Panc1 (cell line): ENCODE data around the gene CDKN1A. TPM values are rescaled to one million over a fixed set of nuclear protein-coding genes. Genes with fewer than 3 reads are reported as not detected.

ENCODE experiments used
- ATAC-seq: fragments of 200-7000 bp; cut with Tn5 transposase; 2 replicates; pipeline ENCODE4 v1.9.1; 2020; ENCODE audit warnings: mild to moderate bottlenecking, moderate library complexity
- BruUV-seq: library from RNA; stranded (reverse); fragments of 400-500 nt; replicated peaks from 2 replicates; lab custom pipeline; 2021; lab: Mats Ljungman, UMichigan
- CTCF ChIA-PET: fragments of 300-600 bp; sonication (Branson Sonifier 250); formaldehyde crosslinking; loops from one replicate; lab custom pipeline; 2022; ENCODE audit warnings: antibody characterized with exemption; lab: Charles Lee
- POLR2A ChIA-PET: fragments of 300-600 bp; sonication (Branson Sonifier 250); formaldehyde crosslinking; loops from one replicate; lab custom pipeline; 2022; ENCODE audit warnings: antibody characterized with exemption; lab: Charles Lee
- DNase-seq: peaks from one replicate; pipeline ENCODE4 v3.0.0-alpha.2; 2010; ENCODE audit warnings: low read depth, low spot score
- H3K27ac ChIP-seq: 2 replicates; pipeline ENCODE4 v1.5.1; 2011; ENCODE audit warnings: mild to moderate bottlenecking, low read length, inconsistent platforms
- H3K27me3 ChIP-seq: fragments of 200-500 bp; sonication (Bioruptor generic); 2 replicates; pipeline ENCODE4 v1.6.0; 2014; ENCODE audit warnings: low read length, inconsistent platforms; ENCODE audit not compliant: control insufficient read depth, insufficient read depth
- H3K36me3 ChIP-seq: fragments of 200-500 bp; sonication (Bioruptor generic); 2 replicates; pipeline ENCODE4 v1.5.1; 2014; ENCODE audit warnings: inconsistent platforms, mild to moderate bottlenecking, low read length, moderate library complexity; ENCODE audit not compliant: control insufficient read depth, insufficient read depth
- H3K4me1 ChIP-seq: 2 replicates; pipeline ENCODE4 v1.5.1; 2011; ENCODE audit warnings: inconsistent platforms, mild to moderate bottlenecking, low read length, moderate library complexity; ENCODE audit not compliant: control insufficient read depth, insufficient read depth
- H3K4me3 ChIP-seq, 2 experiments: 2 replicates each; pipeline ENCODE4 v1.5.1; 2011 to 2012; ENCODE audit warnings: low read depth in 2 of 2, low read length in 2 of 2, mild to moderate bottlenecking in 2 of 2, inconsistent platforms in 1 of 2, moderate library complexity in 1 of 2
- H3K9me3 ChIP-seq: fragments of 200-500 bp; sonication (Bioruptor generic); 2 replicates; pipeline ENCODE4 v1.5.1; 2014; ENCODE audit warnings: low read depth, mild to moderate bottlenecking, inconsistent platforms, low read length, moderate library complexity; ENCODE audit not compliant: control insufficient read depth, insufficient read depth
- CTCF ChIP-seq: fragments of 450-650 bp; IDR thresholded peaks from 2 replicates; pipeline ENCODE4 v1.5.1; 2017; ENCODE audit warnings: mild to moderate bottlenecking
- POLR2AphosphoS5 ChIP-seq: IDR thresholded peaks from 2 replicates; pipeline ENCODE4 v1.6.1; 2012; ENCODE audit warnings: mild to moderate bottlenecking, low read depth, low read length, moderate library complexity
- REST ChIP-seq, 2 experiments: IDR thresholded peaks; 2 replicates each; pipeline ENCODE4 v1.6.1; 2011 to 2012; ENCODE audit warnings: low read depth in 2 of 2, control low read depth in 1 of 2, low read length in 1 of 2, mild to moderate bottlenecking in 1 of 2, moderate library complexity in 1 of 2; ENCODE audit not compliant: insufficient read depth in 1 of 2
- SIN3A ChIP-seq: IDR thresholded peaks from 2 replicates; pipeline ENCODE4 v1.6.1; 2012; ENCODE audit warnings: low read depth, mild to moderate bottlenecking, low read length, moderate library complexity, borderline replicate concordance; ENCODE audit not compliant: insufficient read depth
- TCF7L2 ChIP-seq: IDR thresholded peaks from 2 replicates; pipeline ENCODE4 v1.6.1; 2011; ENCODE audit warnings: mild to moderate bottlenecking, low read depth, low read length, inconsistent platforms
- in situ Hi-C: cut with HindIII; loops from 2 replicates; pipeline ENCODE4 v1.10.0; 2016; ENCODE audit warnings: low sequenced_read_pairs, low pct_unique_long_range_greater_than_20kb
- intact Hi-C: fragments of 100-400 bp; cut with micrococcal nuclease; formaldehyde crosslinking; loops from one replicate; pipeline ENCODE4 v1.10.0; 2022; ENCODE audit not compliant: unreplicated experiment
- total RNA-seq: library from RNA; stranded (reverse); gene quantifications from one replicate; pipeline ENCODE4 v1.2.1, GENCODE V29; 2021; ENCODE audit not compliant: unreplicated experiment

Gene CDKN1A
- total RNA-seq, 1 experiment from 2014 or later: 46.2 TPM

- H3K27me3 ChIP-seq: no peaks in the 10 kb centered on the region
- in situ Hi-C loops (no loop called here), intact Hi-C loops (no loop called here)
- H3K27ac ChIP-seq: no peak overlapping the region
- DNase-seq (no peak), ATAC-seq (no peak)
- CTCF ChIA-PET: no interaction called here
- no peaks in the 10 kb centered on the region for H3K9me3 ChIP-seq
- H3K36me3 ChIP-seq: no peaks in the 10 kb centered on the region
- POLR2A ChIA-PET: no interaction called here
- H3K4me3 ChIP-seq: no peak overlapping the region
- no TSS peak for BruUV-seq
- TF ChIP-seq SIN3A (no peak), REST (IDR thresholded peaks at IDR 0.05; ENCODE audit: insufficient read depth in 1 of 2, low read depth in 2 of 2, low read length in 1 of 2) (no peak), CTCF (no peak), TCF7L2 (no peak), POLR2AphosphoS5 (no peak)
- H3K4me1 ChIP-seq: peaks cover 6% of the 10 kb centered on the region; the same call in 1 of the 2 replicates
These were observed 53.3 kb downstream of the CDKN1A start for GRCh38 chr6:36731622-36732310.

- in situ Hi-C loops (no loop called here), intact Hi-C loops (no loop called here)
- Histone ChIP-seq H3K36me3 (no peaks in the 10 kb centered on the region), H3K27ac (no peak overlapping the region), H3K9me3 (no peaks in the 10 kb centered on the region), H3K27me3 (no peaks in the 10 kb centered on the region), H3K4me3 (no peak overlapping the region), H3K4me1 (peaks cover 6% of the 10 kb centered on the region; the same call in 1 of the 2 replicates)
- CTCF ChIA-PET: interaction anchor here (0.5 to 0.6 kb wide), 2 partner anchors 1054 to 1453 kb away, joined by 3 to 4 read pairs; no protein-coding TSS in a partner anchor
- ATAC-seq: no peak
- TF ChIP-seq CTCF (no peak), REST (IDR thresholded peaks at IDR 0.05; ENCODE audit: insufficient read depth in 1 of 2, low read depth in 2 of 2, low read length in 1 of 2) (no peak), POLR2AphosphoS5 (no peak), TCF7L2 (no peak), SIN3A (no peak)
- BruUV-seq: no TSS peak
- POLR2A ChIA-PET: no interaction called here
- DNase-seq: no peak
These were observed 54.8 kb downstream of the CDKN1A start for GRCh38 chr6:36733300-36733699.
